Fibroblast of the aortic adventitia (primary cell): ENCODE results near the gene UNC50. TPM values are rescaled to one million over a fixed set of nuclear protein-coding genes. Genes with fewer than 3 reads are reported as not detected.
"Not testable (repeated sequence)": the region's sequence is repeated elsewhere in the genome, so short reads cannot be mapped to it uniquely, and the experiment has no call there.

ENCODE experiments used
- DNase-seq: peaks from one replicate; pipeline ENCODE4 v3.0.0-alpha.2; 2010; ENCODE audit warnings: low read depth
- H3K4me3 ChIP-seq: 2 replicates; pipeline ENCODE4 v1.5.1; 2011; ENCODE audit warnings: low read depth, mild to moderate bottlenecking, control low read depth, low read length, moderate library complexity
- total RNA-seq: library from RNA; depleted of rRNA; stranded (reverse); fragments of >200 nt; gene quantifications from 2 replicates; pipeline ENCODE4 v1.2.3, GENCODE V29; 2012; ENCODE audit warnings: low replicate concordance
- TF ChIP-seq, protein P1 (sequence below): IDR thresholded peaks from 2 replicates; pipeline ENCODE4 v1.5.1; 2011; ENCODE audit warnings: mild to moderate bottlenecking, low read length, control low read depth, inconsistent platforms; ENCODE audit not compliant: insufficient read depth

UNC50 gene
- total RNA-seq, 1 donor, result 42.8 TPM

DNA sequence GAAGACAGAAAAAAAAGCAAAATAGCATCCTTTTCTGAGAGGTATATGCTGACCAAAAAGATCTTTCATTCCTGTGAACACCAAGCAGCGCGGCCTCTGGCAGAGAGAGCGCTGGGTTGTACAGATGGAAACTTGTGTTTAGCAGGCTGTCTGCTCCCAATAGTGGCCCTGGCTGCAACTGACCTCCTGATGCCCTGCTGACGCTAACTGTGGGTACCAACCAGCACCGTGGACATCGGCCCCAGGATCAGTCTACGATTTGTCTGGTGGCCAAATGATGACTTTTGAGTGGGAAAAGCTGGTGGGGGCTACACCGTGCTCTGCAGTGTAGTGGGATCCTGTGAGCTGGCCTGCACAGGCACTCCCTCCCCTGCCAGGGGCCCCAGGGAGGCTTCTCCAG lies 15.8 kb upstream of the UNC50 start:
- DNase-seq, result no peak
- no peak overlapping the region for H3K4me3 ChIP-seq
- TF ChIP-seq, protein P1, sequence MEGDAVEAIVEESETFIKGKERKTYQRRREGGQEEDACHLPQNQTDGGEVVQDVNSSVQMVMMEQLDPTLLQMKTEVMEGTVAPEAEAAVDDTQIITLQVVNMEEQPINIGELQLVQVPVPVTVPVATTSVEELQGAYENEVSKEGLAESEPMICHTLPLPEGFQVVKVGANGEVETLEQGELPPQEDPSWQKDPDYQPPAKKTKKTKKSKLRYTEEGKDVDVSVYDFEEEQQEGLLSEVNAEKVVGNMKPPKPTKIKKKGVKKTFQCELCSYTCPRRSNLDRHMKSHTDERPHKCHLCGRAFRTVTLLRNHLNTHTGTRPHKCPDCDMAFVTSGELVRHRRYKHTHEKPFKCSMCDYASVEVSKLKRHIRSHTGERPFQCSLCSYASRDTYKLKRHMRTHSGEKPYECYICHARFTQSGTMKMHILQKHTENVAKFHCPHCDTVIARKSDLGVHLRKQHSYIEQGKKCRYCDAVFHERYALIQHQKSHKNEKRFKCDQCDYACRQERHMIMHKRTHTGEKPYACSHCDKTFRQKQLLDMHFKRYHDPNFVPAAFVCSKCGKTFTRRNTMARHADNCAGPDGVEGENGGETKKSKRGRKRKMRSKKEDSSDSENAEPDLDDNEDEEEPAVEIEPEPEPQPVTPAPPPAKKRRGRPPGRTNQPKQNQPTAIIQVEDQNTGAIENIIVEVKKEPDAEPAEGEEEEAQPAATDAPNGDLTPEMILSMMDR, result no peak

DNA sequence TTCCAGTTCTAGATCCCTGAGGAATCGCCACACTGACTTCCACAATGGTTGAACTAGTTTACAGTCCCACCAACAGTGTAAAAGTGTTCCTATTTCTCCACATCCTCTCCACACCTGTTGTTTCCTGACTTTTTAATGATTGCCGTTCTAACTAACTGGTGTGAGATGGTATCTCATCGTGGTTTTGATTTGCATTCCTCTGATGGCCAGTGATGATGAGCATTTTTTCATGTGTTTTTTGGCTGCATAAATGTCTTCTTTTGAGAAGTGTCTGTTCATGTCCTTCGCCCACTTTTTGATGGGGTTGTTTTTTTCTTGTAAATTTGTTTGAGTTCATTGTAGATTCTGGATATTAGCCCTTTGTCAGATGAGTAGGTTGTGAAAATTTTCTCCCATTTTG lies 13.7 kb upstream of the UNC50 start:
- not testable (repeated sequence) for DNase-seq, H3K4me3 ChIP-seq

DNA sequence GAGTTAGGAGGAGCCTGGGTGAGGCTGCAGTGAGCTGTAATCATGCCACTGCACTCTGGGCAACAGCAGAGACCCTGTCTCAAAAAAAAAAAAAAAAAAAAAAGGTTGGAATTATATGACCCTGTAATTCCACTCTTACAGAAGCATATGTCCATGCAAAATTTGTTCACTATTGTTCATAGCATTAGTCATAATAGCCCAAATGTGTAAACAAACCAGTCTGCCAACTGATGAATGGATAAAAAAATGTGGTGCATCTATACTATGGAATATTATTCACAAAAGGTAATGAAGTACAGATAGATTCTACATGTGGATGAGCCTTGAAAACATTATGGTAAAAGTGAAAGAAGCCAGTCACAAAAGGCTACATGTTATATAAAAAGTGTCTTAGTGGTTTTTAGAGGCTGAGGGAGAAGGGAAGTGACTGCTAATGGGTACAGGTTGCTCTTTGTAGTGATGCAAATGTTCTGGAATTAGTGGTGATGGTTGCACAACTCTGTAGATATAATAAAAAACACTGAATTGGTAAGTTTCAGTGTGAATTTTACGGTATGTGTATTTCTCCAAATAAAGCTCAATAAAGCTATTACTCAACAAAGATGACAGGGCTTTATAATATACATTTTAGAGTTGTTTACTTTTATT lies 9.5 kb upstream of the UNC50 start:
- DNase-seq, result peak; percentile 55
- TF ChIP-seq, protein P1, result no peak
- no peak overlapping the region for H3K4me3 ChIP-seq

DNA sequence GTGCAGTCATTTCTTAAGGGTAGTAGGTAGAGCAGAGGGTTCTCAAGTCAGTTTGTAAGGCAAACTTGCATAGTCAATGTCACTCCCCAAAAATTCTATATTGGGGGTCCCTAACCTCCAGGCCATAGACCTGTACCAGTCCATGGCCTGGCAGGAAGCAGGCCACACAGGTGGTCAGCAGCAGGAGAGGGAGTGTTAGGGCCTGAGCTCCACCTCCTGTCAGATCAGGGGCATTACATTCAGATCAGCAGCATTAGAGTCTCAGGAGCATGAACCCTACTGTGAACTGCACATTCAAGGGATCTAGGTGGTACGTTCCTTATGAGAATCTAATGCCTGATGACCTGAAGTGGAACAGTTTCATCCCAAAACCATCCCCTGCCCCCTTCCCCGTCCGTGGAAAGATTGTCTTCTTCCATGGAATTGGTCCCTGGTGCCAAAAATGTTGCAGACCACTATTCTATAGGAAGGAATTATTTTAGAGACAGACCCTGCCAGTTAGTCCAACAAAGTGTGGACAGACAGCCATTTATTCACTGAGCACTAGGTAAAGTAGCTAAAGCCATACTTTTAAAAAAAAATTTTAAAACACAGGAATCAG lies 6.8 kb upstream of the UNC50 start:
- peak; percentile 38 for DNase-seq
- TF ChIP-seq, protein P1, result peak; percentile 60
- no peak overlapping the region for H3K4me3 ChIP-seq

DNA sequence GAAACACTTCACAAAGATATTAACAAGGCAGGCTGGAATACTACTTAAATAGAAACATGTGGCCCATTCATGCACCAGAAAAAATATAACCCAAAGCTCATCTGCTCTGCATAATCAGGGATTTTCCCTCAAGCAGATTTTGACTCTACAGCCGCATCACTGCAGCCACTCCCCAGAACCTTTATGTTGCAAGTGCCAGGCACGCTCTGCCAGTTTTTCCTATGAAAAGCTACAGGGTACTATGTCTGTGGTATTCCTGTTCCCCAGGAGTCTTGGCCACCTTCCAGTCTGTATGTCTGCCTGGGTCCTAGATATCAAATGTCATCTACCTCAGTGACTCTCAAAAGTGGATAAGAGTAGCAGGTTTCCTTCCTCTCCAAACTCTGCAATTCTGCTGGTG lies 3.8 kb upstream of the UNC50 start:
- H3K4me3 ChIP-seq, result no peak overlapping the region
- TF ChIP-seq, protein P1, result no peak
- DNase-seq, result no peak

DNA sequence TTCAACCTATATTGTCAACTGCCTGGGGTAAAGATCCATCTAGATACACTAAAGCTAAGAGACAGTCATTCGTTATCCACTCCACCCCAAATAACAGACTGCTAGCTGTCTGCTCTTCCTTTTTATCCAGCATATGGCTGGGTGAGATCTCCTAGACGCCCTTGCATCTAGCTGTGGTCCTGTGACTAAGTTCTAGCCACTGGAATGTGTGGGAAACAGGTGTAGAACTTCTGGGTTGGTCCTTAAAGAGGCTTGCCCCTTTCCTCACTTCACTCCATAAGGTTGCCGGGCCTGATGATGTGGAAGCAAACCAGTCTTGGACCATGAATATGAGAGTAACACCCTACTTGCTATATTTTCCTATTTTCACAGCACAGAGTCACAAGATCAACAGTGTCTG lies 3.3 kb upstream of the UNC50 start:
- TF ChIP-seq, protein P1, result no peak
- no peak overlapping the region for H3K4me3 ChIP-seq
- no peak for DNase-seq

DNA sequence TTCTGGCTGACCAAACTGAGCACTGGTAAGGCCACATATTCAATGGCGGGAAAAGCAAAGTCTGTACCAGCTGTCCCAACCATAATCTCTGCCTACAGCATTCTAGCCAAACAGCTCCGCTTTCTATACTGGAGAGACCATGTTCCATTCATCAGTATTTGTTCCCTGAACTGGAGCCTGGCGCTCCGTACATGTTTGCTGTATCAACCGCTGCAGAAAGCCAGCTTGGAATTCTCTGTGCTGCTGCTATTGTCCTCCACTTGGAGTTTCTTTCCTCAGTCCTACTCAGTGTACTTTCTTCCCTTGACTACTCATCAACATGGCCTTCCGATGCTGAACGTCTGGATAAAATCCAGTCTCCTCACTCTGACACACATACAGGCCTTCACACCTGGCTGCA lies 2.0 kb upstream of the UNC50 start:
- H3K4me3 ChIP-seq, result peak overlapping the region; percentile 23
- DNase-seq, result no peak
- TF ChIP-seq, protein P1, result no peak
